ENCODE measurements around the gene C5orf15. TPM values are rescaled to one million over a fixed set of nuclear protein-coding genes. Genes with fewer than 3 reads are reported as not detected.
A peak's percentile ranks its signal among the peaks of the same experiment; 100 is the strongest.
"Not testable (repeated sequence)": the region's sequence is repeated elsewhere in the genome, so short reads cannot be mapped to it uniquely, and the experiment has no call there.

Gene C5orf15
- total RNA-seq, 1 donor from 2014 or later, result 27.6 TPM

DNA sequence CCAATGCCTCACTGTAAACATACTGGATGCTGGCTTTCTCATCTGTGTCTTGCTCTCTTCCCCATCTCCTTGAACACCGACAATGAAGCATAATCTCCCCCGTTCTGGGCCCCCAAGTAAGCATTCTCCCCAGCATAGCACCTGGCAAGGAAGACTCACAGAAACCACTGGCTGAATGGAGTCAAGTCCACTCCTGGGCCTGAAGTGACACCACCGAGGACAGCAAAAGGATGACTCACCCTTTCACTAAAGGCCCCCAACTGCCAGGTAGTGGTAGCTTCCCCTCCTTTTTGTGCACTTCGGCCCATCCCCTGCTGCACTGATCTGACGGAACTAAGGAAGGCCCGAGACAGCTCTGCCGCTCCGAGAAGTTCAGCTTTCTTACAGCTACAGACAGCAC lies 26.9 kb upstream of the C5orf15 start:
- no peak for ATAC-seq
- no peak for DNase-seq (ENCODE audit: low spot score)
- intact Hi-C loops (cut with DNase I), result no loop called here

DNA sequence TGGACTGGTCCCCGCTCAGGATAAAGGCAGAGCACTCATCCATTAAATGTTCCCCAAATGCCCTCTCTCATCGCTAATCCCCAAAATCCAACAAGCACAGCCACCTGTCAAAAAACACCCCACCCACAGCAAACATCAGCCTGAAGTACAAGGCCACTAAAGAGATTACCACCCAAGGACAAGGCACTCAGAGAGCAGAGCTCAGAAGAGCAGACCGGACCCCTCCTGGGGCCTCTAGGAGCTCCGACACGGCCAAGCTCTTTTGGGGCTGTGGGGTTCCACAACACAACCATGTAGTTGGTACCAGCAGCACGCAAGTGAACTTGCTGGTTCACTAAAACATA lies 26.5 kb upstream of the C5orf15 start:
- ATAC-seq (no peak), DNase-seq (ENCODE audit: low spot score) (no peak)
- intact Hi-C loops (cut with DNase I), result no loop called here

DNA sequence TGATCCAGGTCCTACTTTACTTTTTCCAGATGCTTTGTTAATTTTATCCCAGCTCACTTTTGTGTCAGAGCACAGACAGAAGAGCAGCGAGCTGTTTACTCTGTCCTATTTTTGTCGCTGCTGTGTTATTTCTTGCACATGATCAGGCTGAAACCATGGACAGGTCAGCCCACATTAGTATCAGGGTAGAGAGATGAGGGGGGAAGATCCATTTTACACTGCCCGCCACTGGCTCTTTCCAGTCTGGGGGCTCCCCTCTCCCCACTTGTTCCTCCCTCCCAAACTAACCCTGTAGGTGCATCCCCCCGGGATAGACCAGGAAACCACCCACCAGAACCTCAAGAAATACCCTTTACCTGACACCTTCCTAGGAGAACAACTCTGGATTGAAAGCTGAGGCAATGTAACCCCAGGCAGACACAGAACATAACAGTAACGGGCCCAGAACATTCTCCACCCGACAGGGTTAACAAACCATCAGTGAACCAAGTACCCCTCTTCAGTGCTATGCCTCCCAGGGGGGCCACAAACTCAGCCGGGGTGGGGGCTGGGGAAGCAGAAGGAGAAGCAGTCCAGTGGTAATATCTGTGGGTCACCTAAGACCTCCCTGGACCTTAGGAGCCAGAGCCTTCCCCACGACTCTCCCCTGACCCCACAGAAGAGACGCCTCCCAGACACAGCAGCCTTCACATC lies 26.0 kb upstream of the C5orf15 start:
- no peak for ATAC-seq
- intact Hi-C loops (cut with DNase I), result no loop called here
- DNase-seq (ENCODE audit: low spot score), result no peak

GRCh38 chr5:133993185-133993936 lies 24.9 kb upstream of the C5orf15 start:
- intact Hi-C loops (cut with DNase I), result no loop called here
- DNase-seq (ENCODE audit: low spot score), result no peak
- ATAC-seq, result no peak

DNA sequence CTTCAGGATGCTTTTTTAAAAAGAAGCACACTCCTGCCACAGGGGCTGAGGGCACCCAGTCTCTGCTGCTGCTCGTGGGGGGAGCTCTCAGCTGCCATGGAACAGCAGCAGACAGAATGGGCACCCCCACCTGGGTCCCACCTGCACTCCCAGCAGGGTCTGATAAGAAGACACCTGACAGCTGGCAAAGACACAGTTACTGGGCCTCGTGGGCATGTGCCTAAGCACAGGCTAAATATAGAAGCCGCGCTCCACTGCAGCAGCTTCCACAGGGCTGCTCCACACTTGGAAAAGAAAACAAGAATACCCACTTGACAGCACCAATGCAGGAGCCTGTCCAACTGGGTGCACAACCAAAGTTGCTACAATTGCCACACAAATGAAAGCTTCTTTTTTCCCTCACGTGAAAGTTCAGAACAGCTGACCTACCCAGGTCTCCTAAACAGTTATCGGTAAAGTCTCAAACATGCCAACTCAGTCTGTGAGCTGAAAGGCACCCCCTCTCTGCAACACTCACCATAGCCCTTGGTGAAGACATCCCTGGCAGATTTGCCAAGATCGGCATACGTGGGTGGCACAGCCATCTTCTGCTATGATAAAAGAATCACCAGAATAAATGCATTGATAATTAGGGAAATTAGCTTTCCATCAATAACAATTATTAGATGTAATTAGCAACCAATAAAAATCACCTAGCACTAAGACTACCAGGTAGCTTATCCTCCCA lies 24.2 kb upstream of the C5orf15 start:
- DNase-seq (ENCODE audit: low spot score), result no peak
- no peak for ATAC-seq
- intact Hi-C loops (cut with DNase I), result no loop called here

DNA sequence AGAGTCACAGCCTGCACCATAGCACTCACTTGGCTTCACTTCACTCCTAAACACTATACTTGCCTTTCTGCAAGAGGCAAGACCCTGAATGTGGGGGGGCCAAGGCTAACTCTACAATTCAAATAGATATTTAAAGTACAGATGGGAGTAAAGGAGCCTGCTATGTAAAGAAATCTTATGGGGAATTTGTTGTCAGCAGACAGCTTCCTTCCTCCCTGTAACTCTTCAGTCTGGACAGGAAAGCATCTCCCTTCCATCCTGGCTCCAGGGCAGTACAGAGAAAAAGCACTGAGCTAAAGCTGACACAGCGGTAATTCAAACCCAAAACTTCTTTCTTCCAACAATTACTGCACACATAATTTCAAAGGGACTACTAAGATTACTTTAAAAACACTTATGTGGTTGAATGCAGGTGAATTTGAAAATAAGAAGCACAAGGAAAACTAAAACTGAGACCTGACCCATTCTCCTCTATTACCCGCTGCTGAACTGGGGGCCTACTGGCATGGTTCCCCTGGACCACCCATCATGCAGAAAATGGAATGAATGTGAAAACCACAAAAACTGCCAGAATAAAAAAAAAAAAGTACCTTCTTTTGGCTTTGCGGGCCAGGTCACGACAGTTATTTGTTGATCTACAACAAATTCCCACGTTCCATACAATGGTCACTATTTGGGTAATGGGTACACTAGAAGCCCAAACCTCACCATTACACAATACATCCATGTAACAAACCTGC lies 22.9 kb upstream of the C5orf15 start:
- DNase-seq (ENCODE audit: low spot score) (no peak), ATAC-seq (no peak)
- intact Hi-C loops (cut with DNase I), result no loop called here

DNA sequence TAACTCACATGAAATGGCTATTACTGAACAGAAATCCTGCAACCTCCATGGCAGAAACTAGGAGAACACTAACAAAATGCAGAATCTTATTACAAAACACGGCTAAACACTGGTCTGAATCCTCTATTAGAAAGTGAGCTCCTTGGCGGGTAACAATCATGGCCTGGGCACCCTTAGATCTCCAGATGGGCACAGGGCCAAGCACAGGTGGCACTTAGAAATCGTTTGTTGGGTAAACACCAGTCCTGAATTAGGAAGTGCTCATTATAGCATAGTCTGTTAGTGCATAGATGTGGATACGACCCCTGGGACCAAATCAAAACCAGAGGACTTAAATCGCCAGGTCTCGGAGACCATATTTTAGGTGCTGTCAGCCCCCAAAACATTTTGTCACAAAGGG lies 22.0 kb upstream of the C5orf15 start:
- no peak for ATAC-seq

GRCh38 chr5:133985540-133986180 lies 17.2 kb upstream of the C5orf15 start:
- ATAC-seq, result no peak
- no peak for DNase-seq (ENCODE audit: low spot score)
- intact Hi-C loops (cut with DNase I), result no loop called here

More for the DNA sequence above, 22.0 kb upstream of the C5orf15 start:
- DNase-seq (ENCODE audit: low spot score), result no peak
- intact Hi-C loops (cut with DNase I), result no loop called here

GRCh38 chr5:133983674-133984073 lies 15.2 kb upstream of the C5orf15 start:
- ATAC-seq (no peak), DNase-seq (ENCODE audit: low spot score) (no peak)
- intact Hi-C loops (cut with DNase I), result no loop called here

- intact Hi-C loops (cut with DNase I), result no loop called here
- no peak for DNase-seq (ENCODE audit: low spot score)
- ATAC-seq, result no peak
These were observed 13.3 kb upstream of the C5orf15 start for GRCh38 chr5:133981714-133982113.

DNA sequence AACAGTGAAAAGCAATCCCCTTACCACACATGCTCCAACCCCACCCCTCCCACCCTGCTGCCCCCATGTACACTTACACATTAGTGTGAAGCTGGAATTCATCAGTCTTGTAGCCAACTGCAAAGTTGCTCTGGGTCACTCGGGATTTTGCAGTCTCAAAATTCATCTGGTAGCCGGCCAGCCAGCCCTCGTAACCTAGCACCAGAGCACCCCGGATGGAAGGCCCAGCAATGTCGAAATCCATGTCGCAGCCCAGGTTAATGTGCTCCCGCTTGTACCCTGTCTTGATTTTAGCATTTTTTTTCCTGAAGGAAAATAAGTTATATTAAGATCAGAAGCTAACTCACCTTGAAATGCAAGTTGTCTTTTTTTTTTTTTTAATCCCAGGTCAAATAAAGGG lies 12.2 kb upstream of the C5orf15 start:
- DNase-seq (ENCODE audit: low spot score) (no peak), ATAC-seq (no peak)
- intact Hi-C loops (cut with DNase I), result no loop called here

DNA sequence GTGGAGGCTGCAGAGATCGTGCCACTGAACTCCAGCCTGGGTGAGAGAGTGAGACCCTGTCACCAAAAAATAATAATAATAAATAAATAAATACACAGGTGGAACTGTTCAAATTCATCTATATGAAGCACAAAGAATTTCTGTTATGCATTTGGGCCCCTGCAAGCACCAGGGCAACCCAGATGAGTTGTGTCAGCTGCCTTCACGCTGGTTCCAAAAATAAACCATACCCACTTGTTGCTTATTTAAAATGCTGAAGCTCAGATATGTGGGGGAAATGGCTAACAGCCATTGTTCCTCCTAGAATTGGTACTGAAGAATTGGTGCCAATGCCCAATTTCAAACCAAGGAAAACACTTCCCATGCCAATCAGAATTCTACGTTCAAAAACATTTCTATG lies 10.5 kb upstream of the C5orf15 start:
- DNase-seq (ENCODE audit: low spot score), result no peak
- intact Hi-C loops (cut with DNase I), result no loop called here
- no peak for ATAC-seq

DNA sequence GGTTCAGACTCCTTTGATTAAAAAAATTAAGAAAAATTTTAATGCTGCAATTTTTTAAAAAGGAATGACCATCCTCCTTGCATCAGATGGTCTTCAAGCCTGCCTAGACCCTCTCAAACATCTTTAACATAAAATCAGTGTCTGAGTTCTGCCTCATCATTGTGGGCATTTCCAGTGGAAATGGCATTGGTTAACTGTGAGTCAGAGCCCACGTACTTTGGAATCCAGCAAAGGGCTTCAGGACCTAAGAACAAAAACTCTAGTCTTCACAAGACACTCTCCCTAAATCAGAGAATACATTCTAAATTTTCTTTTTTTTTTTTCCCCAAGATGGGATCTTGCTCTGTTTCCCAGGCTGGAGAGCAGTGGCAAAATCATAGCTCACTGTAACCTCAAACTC lies 9.4 kb upstream of the C5orf15 start:
- no peak for DNase-seq (ENCODE audit: low spot score)
- ATAC-seq, result no peak
- intact Hi-C loops (cut with DNase I), result no loop called here

DNA sequence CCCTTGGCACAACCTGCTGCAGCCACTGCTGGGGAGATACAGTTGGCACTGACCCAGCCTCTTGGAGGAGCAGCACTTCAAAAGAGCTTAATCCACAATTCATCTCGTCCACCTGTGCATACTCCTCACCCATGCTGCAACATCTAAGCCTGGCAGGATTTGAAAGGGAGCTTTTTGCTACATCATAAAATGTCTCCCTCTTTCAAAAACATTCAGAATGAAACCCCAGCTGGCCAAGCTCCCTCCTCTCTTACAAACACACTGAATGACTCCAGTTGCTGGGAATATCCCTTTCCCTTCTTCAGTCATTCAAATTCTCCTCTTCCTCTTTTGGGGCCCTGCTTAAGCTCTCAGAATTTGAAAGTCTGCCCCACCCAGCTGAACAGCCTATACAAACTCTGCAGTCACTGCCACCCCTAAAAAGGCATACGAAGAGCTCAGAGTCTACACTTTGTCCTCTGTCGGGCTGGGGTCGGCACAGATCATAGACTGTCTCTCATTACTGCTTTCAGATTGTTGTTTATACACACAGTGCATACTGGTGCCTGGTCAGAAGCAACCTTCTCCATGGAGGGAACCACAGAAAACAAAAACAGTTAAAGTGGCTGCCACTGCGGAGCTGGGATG lies 8.8 kb upstream of the C5orf15 start:
- intact Hi-C loops (cut with DNase I), result no loop called here
- DNase-seq (ENCODE audit: low spot score) (no peak), ATAC-seq (no peak)

DNA sequence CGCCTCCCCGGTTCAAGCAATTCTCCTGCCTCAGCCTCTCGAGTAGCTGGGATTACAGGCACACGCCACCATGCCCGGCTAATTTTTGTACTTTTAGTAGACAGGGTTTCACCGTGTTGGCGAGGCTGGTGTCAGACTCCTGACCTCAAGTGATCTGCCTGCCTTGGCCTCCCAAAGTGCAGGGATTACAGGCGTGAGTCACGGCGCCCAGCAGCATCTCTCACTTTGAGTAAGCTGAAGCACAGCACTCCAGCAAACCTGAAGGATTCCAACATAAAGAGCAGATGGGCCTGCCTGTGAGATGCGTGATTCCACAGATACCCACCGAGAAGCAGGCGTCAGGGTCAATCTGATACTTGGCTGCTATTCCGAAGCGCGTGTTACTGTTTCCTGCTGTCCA lies 7.1 kb upstream of the C5orf15 start:
- intact Hi-C loops (cut with DNase I); DNase-seq (ENCODE audit: low spot score); ATAC-seq: not testable (repeated sequence)

- DNase-seq (ENCODE audit: low spot score) (no peak), ATAC-seq (no peak)
- intact Hi-C loops (cut with DNase I), result no loop called here
These were observed 5.7 kb upstream of the C5orf15 start for GRCh38 chr5:133974142-133974541.

- intact Hi-C loops (cut with DNase I), result no loop called here
- DNase-seq (ENCODE audit: low spot score), result no peak
- no peak for ATAC-seq
These were observed 2.0 kb upstream of the C5orf15 start for GRCh38 chr5:133970325-133970909.

GRCh38 chr5:133969654-133970324 lies 1.4 kb upstream of the C5orf15 start:
- ATAC-seq (peak; percentile 16), DNase-seq (ENCODE audit: low spot score) (no peak)
- intact Hi-C loops (cut with DNase I), result no loop called here
